ENCODE data around the gene DLG5.
"Not testable (repeated sequence)": the region's sequence is repeated elsewhere in the genome, so short reads cannot be mapped to it uniquely, and the experiment has no call there.

DLG5 gene

GRCh38 chr10:77787440-77787839 lies 139.1 kb downstream of the DLG5 start:
- no peak for DNase-seq

- no peak for DNase-seq
Observed at GRCh38 chr10:77784856-77785255, 141.7 kb downstream of the DLG5 start.

- DNase-seq = no peak
Observed at GRCh38 chr10:77782328-77783061, 144.1 kb downstream of the DLG5 start.

GRCh38 chr10:77781451-77782327 lies 144.9 kb downstream of the DLG5 start:
- no peak for DNase-seq

GRCh38 chr10:77780180-77780579 lies 146.4 kb downstream of the DLG5 start:
- DNase-seq = no peak

GRCh38 chr10:77776487-77776886 lies 150.1 kb downstream of the DLG5 start:
- DNase-seq = no peak

GRCh38 chr10:77774940-77775391 lies 151.6 kb downstream of the DLG5 start:
- no peak for DNase-seq

- no peak for DNase-seq
Observed at GRCh38 chr10:77773631-77774426, 152.7 kb downstream of the DLG5 start.

- not testable (repeated sequence) for DNase-seq
Observed at GRCh38 chr10:77772852-77773600, 153.5 kb downstream of the DLG5 start.

- no peak for DNase-seq
Observed at GRCh38 chr10:77771851-77772250, 154.7 kb downstream of the DLG5 start.

GRCh38 chr10:77771450-77771849 lies 155.1 kb downstream of the DLG5 start:
- no peak for DNase-seq

- DNase-seq = no peak
Observed at GRCh38 chr10:77770868-77771175, 155.7 kb downstream of the DLG5 start.

- DNase-seq = no peak
Observed at GRCh38 chr10:77770081-77770867, 156.3 kb downstream of the DLG5 start.

- no peak for DNase-seq
Observed at GRCh38 chr10:77768039-77768438, 158.5 kb downstream of the DLG5 start.

GRCh38 chr10:77763453-77764430 lies 162.8 kb downstream of the DLG5 start:
- DNase-seq = no peak

GRCh38 chr10:77758406-77758805 lies 168.1 kb downstream of the DLG5 start:
- not testable (repeated sequence) for DNase-seq

GRCh38 chr10:77756319-77757232 lies 170.0 kb downstream of the DLG5 start:
- no peak for DNase-seq

GRCh38 chr10:77746047-77746707 lies 180.4 kb downstream of the DLG5 start:
- DNase-seq = no peak

GRCh38 chr10:77744245-77744644 lies 182.3 kb downstream of the DLG5 start:
- no peak for DNase-seq
